ENCODE data around the gene C17orf113.

Gene C17orf113

DNA sequence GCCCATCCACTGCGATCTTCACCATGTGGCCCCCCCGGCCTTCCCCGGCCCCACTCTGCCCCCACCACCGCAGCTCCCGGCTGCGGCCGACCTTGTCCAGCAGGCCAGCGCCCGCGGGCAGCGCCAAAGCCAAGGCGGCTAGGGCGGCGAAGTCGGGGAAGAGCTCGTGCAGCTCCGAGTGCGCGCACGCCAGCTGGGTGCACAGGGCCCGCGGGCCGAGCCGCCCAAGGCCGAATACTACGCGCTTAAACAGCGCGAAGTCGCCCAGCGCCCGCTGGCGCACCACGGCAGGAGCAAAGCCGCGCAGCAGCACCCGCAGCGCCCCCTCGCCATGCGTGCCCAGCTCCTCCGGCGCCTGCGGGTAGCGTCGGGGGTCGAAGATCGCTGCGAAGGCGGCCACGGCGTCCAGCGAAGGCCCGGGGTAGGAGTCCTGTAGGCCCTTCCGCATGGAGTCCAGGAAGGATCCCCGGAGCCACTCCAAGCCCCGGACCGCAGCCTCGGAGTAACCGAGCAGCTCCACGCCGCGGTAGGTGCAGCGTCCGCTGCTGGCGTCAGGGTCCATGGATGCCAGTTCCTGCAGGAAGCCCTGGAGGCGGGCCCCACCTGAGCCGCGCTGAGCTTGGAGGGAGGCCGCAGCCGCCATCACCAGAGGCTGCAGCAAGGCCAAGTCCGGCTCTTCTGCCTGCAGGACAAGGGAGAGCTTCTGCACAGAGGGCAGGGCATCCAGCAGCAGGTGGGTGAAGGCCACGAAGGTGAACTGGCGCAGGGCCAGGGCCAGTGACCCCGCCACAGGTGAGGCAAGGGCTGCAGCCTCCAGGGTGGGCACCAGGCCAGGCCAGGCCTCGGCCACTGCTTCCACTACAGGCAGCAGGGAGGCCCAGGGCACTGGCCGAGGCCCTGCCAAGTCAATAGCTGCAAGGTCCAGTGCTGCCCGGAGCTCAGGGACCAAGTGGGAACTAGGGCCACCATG, 10.3 kb downstream of the C17orf113 start:
- H3K9me3 ChIP-seq (ENCODE audit: insufficient read depth, low read length, severe bottlenecking) = no peaks in the 10 kb centered on the region
- no peak overlapping the region for H3K4me3 ChIP-seq (ENCODE audit: low read depth in 1 of 2, low read length in 2 of 2)
- no peak overlapping the region for H3K9ac ChIP-seq (ENCODE audit: low read depth, low read length)
- DNase-seq = no peak
- TF ChIP-seq EZH2 (IDR thresholded peaks at IDR 0.05; ENCODE audit: borderline replicate concordance, low read depth, low read length, severe bottlenecking) = no peak
- TF ChIP-seq, protein P1, sequence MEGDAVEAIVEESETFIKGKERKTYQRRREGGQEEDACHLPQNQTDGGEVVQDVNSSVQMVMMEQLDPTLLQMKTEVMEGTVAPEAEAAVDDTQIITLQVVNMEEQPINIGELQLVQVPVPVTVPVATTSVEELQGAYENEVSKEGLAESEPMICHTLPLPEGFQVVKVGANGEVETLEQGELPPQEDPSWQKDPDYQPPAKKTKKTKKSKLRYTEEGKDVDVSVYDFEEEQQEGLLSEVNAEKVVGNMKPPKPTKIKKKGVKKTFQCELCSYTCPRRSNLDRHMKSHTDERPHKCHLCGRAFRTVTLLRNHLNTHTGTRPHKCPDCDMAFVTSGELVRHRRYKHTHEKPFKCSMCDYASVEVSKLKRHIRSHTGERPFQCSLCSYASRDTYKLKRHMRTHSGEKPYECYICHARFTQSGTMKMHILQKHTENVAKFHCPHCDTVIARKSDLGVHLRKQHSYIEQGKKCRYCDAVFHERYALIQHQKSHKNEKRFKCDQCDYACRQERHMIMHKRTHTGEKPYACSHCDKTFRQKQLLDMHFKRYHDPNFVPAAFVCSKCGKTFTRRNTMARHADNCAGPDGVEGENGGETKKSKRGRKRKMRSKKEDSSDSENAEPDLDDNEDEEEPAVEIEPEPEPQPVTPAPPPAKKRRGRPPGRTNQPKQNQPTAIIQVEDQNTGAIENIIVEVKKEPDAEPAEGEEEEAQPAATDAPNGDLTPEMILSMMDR (IDR thresholded peaks at IDR 0.05; ENCODE audit: borderline replicate concordance, extremely low read depth, low read length, poor library complexity, severe bottlenecking) = no peak
- H2AFZ ChIP-seq (ENCODE audit: low read depth, low read length) = no peak overlapping the region
- H3K4me2 ChIP-seq (ENCODE audit: insufficient read depth, low read length) = no peak overlapping the region
- H3K4me1 ChIP-seq (ENCODE audit: insufficient read depth, low read length) = no peaks in the 10 kb centered on the region
- no peaks in the 10 kb centered on the region for H3K79me2 ChIP-seq (ENCODE audit: insufficient read depth, low read length)
- H3K36me3 ChIP-seq (ENCODE audit: insufficient read depth, low read length) = no peaks in the 10 kb centered on the region
- H4K20me1 ChIP-seq (ENCODE audit: insufficient read depth, low read length) = no peaks in the 10 kb centered on the region
- H3K27me3 ChIP-seq (ENCODE audit: insufficient read depth, low read length, poor library complexity) = no peaks in the 10 kb centered on the region
- ATAC-seq (ENCODE audit: insufficient read depth, low read depth) = no peak
- H3K27ac ChIP-seq (ENCODE audit: low read length) = no peak overlapping the region

DNA sequence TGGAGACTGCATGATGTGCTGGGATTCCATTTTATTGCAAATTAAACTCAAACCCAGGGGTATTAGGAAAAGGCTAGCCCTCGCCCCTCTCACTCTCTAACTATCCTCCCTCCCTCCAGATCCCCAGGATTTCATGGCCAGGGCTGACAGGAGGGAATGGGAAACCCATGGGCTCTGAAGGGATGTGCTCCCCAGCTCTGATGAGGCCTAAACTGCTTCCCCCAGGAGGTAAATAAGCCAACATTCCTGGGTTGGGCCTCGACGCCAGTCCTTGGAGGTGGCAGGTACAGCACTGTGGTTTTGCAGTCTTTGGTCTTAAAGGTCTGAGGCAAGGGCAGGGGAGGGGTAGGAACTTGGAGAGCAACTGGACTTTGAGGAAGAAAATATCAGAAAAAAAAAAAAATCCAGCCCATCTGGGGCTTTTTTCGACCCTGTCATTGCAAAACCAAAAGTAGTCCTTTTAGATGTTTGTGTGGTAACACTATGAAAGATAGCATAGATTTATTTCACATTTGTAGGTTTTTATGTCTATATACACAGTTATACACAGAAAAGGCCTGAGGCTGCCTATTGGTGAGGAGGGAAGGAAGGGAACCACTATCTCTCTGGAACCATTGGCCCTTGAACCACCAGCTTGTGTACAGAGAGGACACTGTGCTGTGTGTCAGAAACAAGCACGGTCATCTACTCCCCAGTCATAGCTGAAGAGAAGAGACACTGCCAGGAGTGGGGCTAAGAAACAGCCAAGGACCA, 12.0 kb downstream of the C17orf113 start:
- DNase-seq (no peak), ATAC-seq (ENCODE audit: insufficient read depth, low read depth) (no peak)
- H3K27me3 ChIP-seq (ENCODE audit: insufficient read depth, low read length, poor library complexity) = no peaks in the 10 kb centered on the region
- no peak overlapping the region for H3K4me3 ChIP-seq (ENCODE audit: low read depth in 1 of 2, low read length in 2 of 2)
- H3K4me2 ChIP-seq (ENCODE audit: insufficient read depth, low read length) = no peak overlapping the region
- H3K36me3 ChIP-seq (ENCODE audit: insufficient read depth, low read length) = no peaks in the 10 kb centered on the region
- no peak overlapping the region for H3K27ac ChIP-seq (ENCODE audit: low read length)
- no peak overlapping the region for H2AFZ ChIP-seq (ENCODE audit: low read depth, low read length)
- TF ChIP-seq, protein P1 (IDR thresholded peaks at IDR 0.05; ENCODE audit: borderline replicate concordance, extremely low read depth, low read length, poor library complexity, severe bottlenecking) = no peak
- TF ChIP-seq EZH2 (IDR thresholded peaks at IDR 0.05; ENCODE audit: borderline replicate concordance, low read depth, low read length, severe bottlenecking) = no peak
- H3K79me2 ChIP-seq (ENCODE audit: insufficient read depth, low read length) = no peaks in the 10 kb centered on the region
- no peaks in the 10 kb centered on the region for H3K4me1 ChIP-seq (ENCODE audit: insufficient read depth, low read length)
- no peaks in the 10 kb centered on the region for H3K9me3 ChIP-seq (ENCODE audit: insufficient read depth, low read length, severe bottlenecking)
- no peaks in the 10 kb centered on the region for H4K20me1 ChIP-seq (ENCODE audit: insufficient read depth, low read length)
- no peak overlapping the region for H3K9ac ChIP-seq (ENCODE audit: low read depth, low read length)

DNA sequence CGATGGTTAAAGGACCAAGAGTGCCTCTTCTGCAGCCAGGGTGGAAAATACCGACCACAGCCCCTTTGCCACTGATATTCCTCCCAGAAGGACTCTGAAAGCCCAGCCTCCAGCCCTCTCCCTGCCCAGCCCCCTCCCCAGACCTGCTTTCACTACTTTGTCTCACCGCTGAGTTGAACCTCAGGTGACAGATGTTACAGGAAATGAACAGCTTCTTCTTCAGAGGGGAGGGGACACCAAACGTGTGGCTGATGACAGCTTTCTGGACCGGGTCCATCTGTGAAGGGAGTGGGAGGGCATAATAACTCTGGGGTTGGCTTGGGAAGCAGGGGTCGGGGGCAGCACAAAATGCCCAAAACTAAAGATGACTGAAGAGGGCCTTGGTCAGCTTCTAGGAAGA, 16.3 kb downstream of the C17orf113 start:
- Histone ChIP-seq H4K20me1 (ENCODE audit: insufficient read depth, low read length) (no peaks in the 10 kb centered on the region), H3K4me2 (ENCODE audit: insufficient read depth, low read length) (no peak overlapping the region), H3K27ac (ENCODE audit: low read length) (no peak overlapping the region), H3K27me3 (ENCODE audit: insufficient read depth, low read length, poor library complexity) (no peaks in the 10 kb centered on the region), H3K9me3 (ENCODE audit: insufficient read depth, low read length, severe bottlenecking) (no peaks in the 10 kb centered on the region), H3K9ac (ENCODE audit: low read depth, low read length) (no peak overlapping the region), H3K4me3 (ENCODE audit: low read depth in 1 of 2, low read length in 2 of 2) (no peak overlapping the region), H3K79me2 (ENCODE audit: insufficient read depth, low read length) (no peaks in the 10 kb centered on the region), H3K4me1 (ENCODE audit: insufficient read depth, low read length) (no peaks in the 10 kb centered on the region), H2AFZ (ENCODE audit: low read depth, low read length) (no peak overlapping the region), H3K36me3 (ENCODE audit: insufficient read depth, low read length) (no peaks in the 10 kb centered on the region)
- TF ChIP-seq EZH2 (IDR thresholded peaks at IDR 0.05; ENCODE audit: borderline replicate concordance, low read depth, low read length, severe bottlenecking) = no peak
- TF ChIP-seq, protein P1 (IDR thresholded peaks at IDR 0.05; ENCODE audit: borderline replicate concordance, extremely low read depth, low read length, poor library complexity, severe bottlenecking) = no peak
- no peak for DNase-seq
- no peak for ATAC-seq (ENCODE audit: insufficient read depth, low read depth)
